ENCODE results near the gene TNIP2. TPM values are rescaled to one million over a fixed set of nuclear protein-coding genes. Genes with fewer than 3 reads are reported as not detected.

Gene TNIP2
- total RNA-seq, 4 donors from 2014 or later: 21.8 to 36.0 (median 30.8) TPM

- no peak for TF ChIP-seq CTCF (IDR thresholded peaks at IDR 0.05)
- TF ChIP-seq POLR2AphosphoS5 (IDR thresholded peaks at IDR 0.05): no peak
- TF ChIP-seq POLR2A (IDR thresholded peaks at IDR 0.05): no peak
- TF ChIP-seq EP300 (IDR thresholded peaks at IDR 0.05): no peak
- H3K9me3 ChIP-seq: no peaks in the 10 kb centered on the region
- WGBS: 75% methylated on average over 4 of the region's 4 CpGs
Measured at GRCh38 chr4:2788532-2789103, 32.5 kb upstream of the TNIP2 start.

GRCh38 chr4:2788101-2788500, 32.0 kb upstream of the TNIP2 start:
- H3K4me1 ChIP-seq: peaks cover 15% of the 10 kb centered on the region
- no peaks in the 10 kb centered on the region for H3K27me3 ChIP-seq

More at GRCh38 chr4:2788532-2789103, 32.5 kb upstream of the TNIP2 start:
- H3K27me3 ChIP-seq: no peaks in the 10 kb centered on the region
- no peak overlapping the region for H3K4me3 ChIP-seq
- H3K4me1 ChIP-seq: peaks cover 20% of the 10 kb centered on the region
- DNase-seq (ENCODE audit: low spot score in 2 of 2): peak; percentile 67 to 78
- no peaks in the 10 kb centered on the region for H3K36me3 ChIP-seq
- no peak overlapping the region for H3K27ac ChIP-seq

GRCh38 chr4:2787230-2788100, 31.3 kb upstream of the TNIP2 start:
- Histone ChIP-seq H3K36me3 (no peaks in the 10 kb centered on the region), H3K27ac (peak overlapping the region; percentile 59), H3K27me3 (no peaks in the 10 kb centered on the region), H3K4me1 (peaks cover 15% of the 10 kb centered on the region), H3K4me3 (no peak overlapping the region), H3K9me3 (no peaks in the 10 kb centered on the region)
- WGBS: 76% methylated on average over 11 of the region's 18 CpGs
- TF ChIP-seq POLR2A (IDR thresholded peaks at IDR 0.05) (no peak), CTCF (IDR thresholded peaks at IDR 0.05) (no peak), EP300 (IDR thresholded peaks at IDR 0.05) (no peak), POLR2AphosphoS5 (IDR thresholded peaks at IDR 0.05) (no peak)
- peak; percentile 67 to 79 for DNase-seq (ENCODE audit: low spot score in 2 of 2)

More at GRCh38 chr4:2788101-2788500, 32.0 kb upstream of the TNIP2 start:
- TF ChIP-seq POLR2A (IDR thresholded peaks at IDR 0.05) (no peak), CTCF (IDR thresholded peaks at IDR 0.05) (no peak), POLR2AphosphoS5 (IDR thresholded peaks at IDR 0.05) (no peak), EP300 (IDR thresholded peaks at IDR 0.05) (no peak)
- Histone ChIP-seq H3K9me3 (no peaks in the 10 kb centered on the region), H3K4me3 (no peak overlapping the region), H3K27ac (peak overlapping the region; percentile 59), H3K36me3 (no peaks in the 10 kb centered on the region)
- DNase-seq (ENCODE audit: low spot score in 2 of 2): peak; percentile 51 to 56
- WGBS: no CpG with 5 or more reads among the region's 7 CpGs

- no CpG with 5 or more reads among the region's 9 CpGs for whole genome bisulfite sequencing
- DNase-seq (ENCODE audit: low spot score in 2 of 2): peak; percentile 64 to 78
- H3K27ac ChIP-seq: no peak overlapping the region
- H3K4me3 ChIP-seq: no peak overlapping the region
- no peaks in the 10 kb centered on the region for H3K9me3 ChIP-seq
- H3K4me1 ChIP-seq: peaks cover 15% of the 10 kb centered on the region
- no peaks in the 10 kb centered on the region for H3K36me3 ChIP-seq
- no peaks in the 10 kb centered on the region for H3K27me3 ChIP-seq
- TF ChIP-seq EP300 (IDR thresholded peaks at IDR 0.05): no peak
- TF ChIP-seq CTCF (IDR thresholded peaks at IDR 0.05): no peak
- TF ChIP-seq POLR2A (IDR thresholded peaks at IDR 0.05): no peak
- TF ChIP-seq POLR2AphosphoS5 (IDR thresholded peaks at IDR 0.05): no peak
Measured at GRCh38 chr4:2786794-2787229, 30.7 kb upstream of the TNIP2 start.

- peaks cover 15% of the 10 kb centered on the region for H3K4me1 ChIP-seq
- H3K4me3 ChIP-seq: no peak overlapping the region
- H3K36me3 ChIP-seq: no peaks in the 10 kb centered on the region
- no peak overlapping the region for H3K27ac ChIP-seq
- H3K9me3 ChIP-seq: no peaks in the 10 kb centered on the region
- 82% methylated on average over 6 of the region's 7 CpGs for WGBS
- DNase-seq (ENCODE audit: low spot score in 2 of 2): peak; percentile 44 to 66
- no peaks in the 10 kb centered on the region for H3K27me3 ChIP-seq
- no peak for TF ChIP-seq CTCF (IDR thresholded peaks at IDR 0.05)
- no peak for TF ChIP-seq POLR2A (IDR thresholded peaks at IDR 0.05)
- no peak for TF ChIP-seq POLR2AphosphoS5 (IDR thresholded peaks at IDR 0.05)
- no peak for TF ChIP-seq EP300 (IDR thresholded peaks at IDR 0.05)
Measured at GRCh38 chr4:2786152-2786671, 30.1 kb upstream of the TNIP2 start.

Data from suprapubic skin (tissue), 4 donors.